Left lung (tissue), 10 donors: ENCODE results near the gene MRGPRX3. TPM values are rescaled to one million over a fixed set of nuclear protein-coding genes. Genes with fewer than 3 reads are reported as not detected.

Experiments
- ATAC-seq: fragments of 200-7000 bp; cut with Tn5 transposase; one replicate; pipeline ENCODE4 v1.9.1; 2020; ENCODE audit warnings: moderate library complexity
- DNase-seq, 4 donors: peaks; one replicate each; pipeline ENCODE4 v3.0.0-alpha.2; 2013 to 2020
- H3K27ac ChIP-seq, 2 donors: fragments of 200-600 bp; sonication (generic) in 1 of 2; one replicate each; pipeline versions ENCODE4 v1.5.0 to v1.8.0; 2020 to 2021
- H3K27me3 ChIP-seq, 2 donors: fragments of 200-600 bp; sonication (generic) in 1 of 2; one replicate each; pipeline versions ENCODE4 v1.5.0 to v1.8.0; 2020 to 2021
- H3K36me3 ChIP-seq, 2 donors: fragments of 200-600 bp; sonication (generic) in 1 of 2; one replicate each; pipeline versions ENCODE4 v1.5.0 to v1.8.0; 2020 to 2021
- H3K4me1 ChIP-seq, 2 donors: fragments of 200-600 bp; one replicate each; pipeline ENCODE4 v1.8.0; 2021
- H3K4me3 ChIP-seq, 2 donors: fragments of 200-600 bp; sonication (generic) in 1 of 2; one replicate each; pipeline versions ENCODE4 v1.5.0 to v1.8.0; 2020 to 2021; ENCODE audit warnings: mild to moderate bottlenecking in 1 of 2
- H3K9me3 ChIP-seq, 2 donors: fragments of 200-600 bp; sonication (generic) in 1 of 2; one replicate each; pipeline versions ENCODE4 v1.5.0 to v1.8.0; 2020 to 2021
- intact Hi-C, 2 donors: fragments of 100-400 bp; cut with DNase I; formaldehyde crosslinking; loops; one replicate each; pipeline versions ENCODE4 v1.11.2 to v1.14.2; 2022
- polyA plus RNA-seq, 6 donors: library from polyadenylated mRNA; unstranded; fragments of 120-200 nt; gene quantifications; one replicate each; pipeline ENCODE4 v1.2.1, GENCODE V29; 2013; ENCODE audit not compliant: insufficient read length in 6 of 6
- total RNA-seq, 2 donors: library from RNA; stranded (reverse); fragmentation: NEBNext Ultra II Directional; extraction: Animal tissue kit (Norgen Biotek cat#: 25700); gene quantifications; one replicate each; pipeline ENCODE4 v1.2.1, GENCODE V29; 2021
- TF ChIP-seq, protein P1 (sequence below), 2 donors: fragments of 200-600 bp; sonication (generic) in 1 of 2; IDR thresholded peaks; one replicate each; pipeline versions ENCODE4 v1.5.0 to v1.8.0; 2021; ENCODE audit warnings: antibody characterized with exemption in 2 of 2
- donor health status: DM: no; HTN: yes; CAD: no.
- donor health status: DM: no; HTN: no; CAD: no.

Gene MRGPRX3
- total and polyA plus RNA-seq, 8 donors = 0.15 to 0.21 TPM; not detected in 6

- no peak overlapping the region for H3K4me3 ChIP-seq
- TF ChIP-seq, protein P1, sequence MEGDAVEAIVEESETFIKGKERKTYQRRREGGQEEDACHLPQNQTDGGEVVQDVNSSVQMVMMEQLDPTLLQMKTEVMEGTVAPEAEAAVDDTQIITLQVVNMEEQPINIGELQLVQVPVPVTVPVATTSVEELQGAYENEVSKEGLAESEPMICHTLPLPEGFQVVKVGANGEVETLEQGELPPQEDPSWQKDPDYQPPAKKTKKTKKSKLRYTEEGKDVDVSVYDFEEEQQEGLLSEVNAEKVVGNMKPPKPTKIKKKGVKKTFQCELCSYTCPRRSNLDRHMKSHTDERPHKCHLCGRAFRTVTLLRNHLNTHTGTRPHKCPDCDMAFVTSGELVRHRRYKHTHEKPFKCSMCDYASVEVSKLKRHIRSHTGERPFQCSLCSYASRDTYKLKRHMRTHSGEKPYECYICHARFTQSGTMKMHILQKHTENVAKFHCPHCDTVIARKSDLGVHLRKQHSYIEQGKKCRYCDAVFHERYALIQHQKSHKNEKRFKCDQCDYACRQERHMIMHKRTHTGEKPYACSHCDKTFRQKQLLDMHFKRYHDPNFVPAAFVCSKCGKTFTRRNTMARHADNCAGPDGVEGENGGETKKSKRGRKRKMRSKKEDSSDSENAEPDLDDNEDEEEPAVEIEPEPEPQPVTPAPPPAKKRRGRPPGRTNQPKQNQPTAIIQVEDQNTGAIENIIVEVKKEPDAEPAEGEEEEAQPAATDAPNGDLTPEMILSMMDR (IDR thresholded peaks at IDR 0.05) = no peak
- DNase-seq (no peak), ATAC-seq (no peak)
- peaks cover 10 to 11% of the 10 kb centered on the region in 2 donors for H3K4me1 ChIP-seq
- intact Hi-C loops = loop anchor here in 1 of 2 donors (10.0 kb wide), 1 partner anchor 86 kb away; the partner anchor contains the start of gene SERGEF
- no peaks in the 10 kb centered on the region for H3K27me3 ChIP-seq
- peaks cover 0 to 37% of the 10 kb centered on the region in 2 donors for H3K36me3 ChIP-seq
- H3K9me3 ChIP-seq = no peaks in the 10 kb centered on the region
- H3K27ac ChIP-seq = no peak overlapping the region
Observed at GRCh38 chr11:18100926-18101656, 31.3 kb upstream of the MRGPRX3 start.

DNA sequence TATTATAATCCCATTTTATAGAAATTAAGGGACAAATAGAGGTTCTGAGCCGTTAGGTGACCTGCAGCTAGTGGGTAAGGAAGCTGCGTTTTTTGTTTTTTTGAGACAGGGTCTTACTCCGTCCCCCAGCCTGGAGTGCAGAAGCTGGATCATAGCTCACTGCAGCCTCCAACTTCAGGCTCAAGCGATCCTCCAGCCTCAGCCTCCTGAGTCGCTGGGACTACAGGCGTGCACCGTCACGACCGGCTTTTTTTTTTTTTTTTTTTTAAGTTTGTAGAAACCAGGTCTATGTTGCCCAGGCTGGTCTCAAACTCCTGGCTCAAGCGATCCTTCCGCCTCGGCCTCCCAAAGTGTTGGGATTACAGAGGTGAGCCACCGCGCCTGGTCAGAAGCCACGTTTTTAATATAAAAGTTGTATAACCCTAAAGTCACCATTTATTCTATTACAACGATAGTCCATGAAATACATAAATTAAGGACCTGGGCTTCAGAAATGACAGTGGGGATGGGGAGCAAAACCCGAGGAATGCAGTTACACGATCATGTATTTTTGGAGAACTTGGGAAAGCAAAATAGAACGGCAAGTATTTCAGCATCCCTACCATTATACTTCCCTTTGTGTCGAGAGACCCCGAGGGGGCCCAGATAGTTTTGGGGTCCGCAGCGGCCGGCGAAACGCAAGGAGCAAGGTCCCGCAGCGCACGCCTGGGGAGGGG lies 27.1 kb upstream of the MRGPRX3 start:
- peak overlapping the region in 1 of 2 donors; percentile 48 for H3K27ac ChIP-seq
- H3K36me3 ChIP-seq = peaks cover 0 to 24% of the 10 kb centered on the region in 2 donors
- H3K27me3 ChIP-seq = peaks cover 0 to 8% of the 10 kb centered on the region in 2 donors
- no peak for ATAC-seq
- H3K4me3 ChIP-seq = peak overlapping the region; percentile 84 to 98
- intact Hi-C loops = loop anchor here in 1 of 2 donors (10.0 kb wide), 1 partner anchor 90 kb away; the partner anchor contains the start of gene SERGEF
- H3K4me1 ChIP-seq = peaks cover 14 to 15% of the 10 kb centered on the region in 2 donors
- DNase-seq = peak in 1 of 4 donors; percentile 1
- TF ChIP-seq, protein P1 (IDR thresholded peaks at IDR 0.05) = no peak
- no peaks in the 10 kb centered on the region for H3K9me3 ChIP-seq

DNA sequence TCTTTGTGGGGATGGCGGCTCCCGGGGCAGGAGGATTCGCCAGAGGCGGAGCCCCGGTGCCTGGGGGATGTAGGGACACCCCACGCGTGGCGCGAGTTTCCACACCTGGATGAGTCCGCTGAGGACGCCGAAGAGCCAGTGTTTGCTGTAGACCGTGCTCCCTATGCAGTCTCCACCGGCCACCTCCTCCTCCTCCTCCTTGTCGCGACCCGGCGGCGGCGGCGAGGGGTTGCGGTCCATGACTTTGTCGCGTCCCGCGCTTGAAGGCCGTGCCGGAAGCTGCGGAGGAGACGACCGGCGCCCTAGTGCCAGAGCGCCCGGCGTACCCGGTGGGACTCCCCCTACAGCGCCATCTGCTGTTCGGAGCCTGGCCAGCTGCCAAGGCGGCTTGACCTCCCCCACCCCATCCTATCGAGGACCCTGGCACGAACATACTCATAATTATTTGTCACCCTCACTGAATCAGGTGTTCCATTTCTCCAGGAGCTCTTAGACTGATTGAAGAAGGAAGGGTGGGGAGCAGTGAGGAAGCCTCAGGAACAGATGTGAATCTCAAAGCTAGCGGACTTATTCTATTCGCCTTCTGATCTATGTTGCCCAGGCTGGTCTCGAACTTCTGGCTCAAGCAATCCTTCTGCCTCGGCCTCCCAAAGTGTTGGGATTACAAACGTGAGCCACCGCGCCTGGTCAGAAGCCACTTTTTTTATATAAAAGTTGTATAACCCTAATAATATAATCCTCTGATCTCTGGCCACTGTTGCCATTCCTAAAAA lies 26.4 kb upstream of the MRGPRX3 start, which contains the start of gene SAAL1:
Gene SAAL1 (minus strand): TSS at position 281 of the 773 bp plus-strand sequence. CDS start 41 bp downstream, at position 240.
- H3K4me3 ChIP-seq = peak within 1 kb of the TSS; percentile 84 to 98
- peak within 1 kb of the TSS in 1 of 2 donors; percentile 48 for H3K27ac ChIP-seq
- H3K36me3 ChIP-seq = peaks cover 0 to 24% of the 10 kb centered on the region in 2 donors
- peak; percentile 99 for ATAC-seq
- DNase-seq = peak; percentile 74 to 97 (median 86)
- intact Hi-C loops = loop anchor here in 1 of 2 donors (10.0 kb wide), 1 partner anchor 91 kb away; the partner anchor contains the start of gene SERGEF
- peaks cover 14 to 15% of the 10 kb centered on the region in 2 donors for H3K4me1 ChIP-seq
- TF ChIP-seq, protein P1 (IDR thresholded peaks at IDR 0.05) = peak; percentile 57 to 67
- peaks cover 0 to 15% of the 10 kb centered on the region in 2 donors for H3K27me3 ChIP-seq
- H3K9me3 ChIP-seq = no peaks in the 10 kb centered on the region

DNA sequence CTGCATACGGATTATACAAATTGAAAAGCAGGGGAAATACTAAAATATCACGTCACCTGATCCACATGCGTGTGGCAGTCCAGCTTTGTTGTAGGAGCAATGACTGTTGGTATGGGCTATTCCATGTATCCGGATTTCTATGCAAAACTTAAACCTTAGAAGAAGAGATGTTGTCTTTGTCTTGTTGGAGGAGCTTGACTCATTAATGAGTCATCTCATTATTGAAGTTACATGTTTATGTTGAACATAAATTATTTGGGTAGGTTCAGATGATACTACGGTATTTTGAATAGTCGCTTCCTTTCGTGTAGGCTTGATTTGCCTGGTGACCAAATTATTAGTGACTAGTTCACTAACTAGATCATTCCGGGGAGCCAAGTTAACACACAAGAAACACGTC lies 25.7 kb upstream of the MRGPRX3 start:
- Histone ChIP-seq H3K4me3 (no peak overlapping the region), H3K27ac (no peak overlapping the region), H3K4me1 (peaks cover 14 to 15% of the 10 kb centered on the region in 2 donors), H3K9me3 (no peaks in the 10 kb centered on the region), H3K36me3 (peaks cover 0 to 18% of the 10 kb centered on the region in 2 donors), H3K27me3 (peaks cover 0 to 15% of the 10 kb centered on the region in 2 donors)
- TF ChIP-seq, protein P1 (IDR thresholded peaks at IDR 0.05) = no peak
- no peak for DNase-seq
- no peak for ATAC-seq
- intact Hi-C loops = loop anchor here in 1 of 2 donors (10.0 kb wide), 1 partner anchor 92 kb away; the partner anchor contains the start of gene SERGEF
